IMR-90 (cell line): Measurements from ENCODE around the gene MYT1. TPM values are rescaled to one million over a fixed set of nuclear protein-coding genes. Genes with fewer than 3 reads are reported as not detected.

Experiments
- ATAC-seq: fragments of 200-7000 bp; cut with Tn5 transposase; 2 replicates; pipeline ENCODE4 v1.9.1; 2020; ENCODE audit warnings: low read depth, mild to moderate bottlenecking, moderate library complexity
- Bru-seq: library from RNA; stranded (reverse); fragments of 400-500 nt; gene quantifications from one replicate; lab custom pipeline; 2021; lab: Mats Ljungman, UMichigan
- BruChase-seq, 2 experiments: library from RNA; stranded (reverse); fragments of 400-500 nt; gene quantifications; one replicate each; lab custom pipeline; 2021; lab: Mats Ljungman, UMichigan
- BruUV-seq: library from RNA; stranded (reverse); fragments of 400-500 nt; replicated peaks from 2 replicates; lab custom pipeline; 2021; lab: Mats Ljungman, UMichigan
- CTCF ChIA-PET: fragments of 300-600 bp; formaldehyde crosslinking; extraction: SDS; loops from one replicate; lab custom pipeline; 2021; ENCODE audit warnings: antibody characterized with exemption; lab: Yijun Ruan, JAX
- POLR2A ChIA-PET: fragments of 300-600 bp; sonication (Branson Sonifier 250); formaldehyde crosslinking; loops from one replicate; lab custom pipeline; 2022; ENCODE audit warnings: antibody characterized with exemption; ENCODE audit not compliant: unreplicated experiment; lab: Charles Lee
- DNase-seq: peaks from one replicate; pipeline ENCODE4 v3.0.0; 2013
- H2AFZ ChIP-seq: replicated peaks from 2 replicates; pipeline ENCODE3; 2013; ENCODE audit warnings: low read length, mild to moderate bottlenecking; ENCODE audit not compliant: poor library complexity
- H2AK5ac ChIP-seq: 2 replicates; pipeline ENCODE4 v1.6.1; 2013; ENCODE audit warnings: low read depth, low read length, inconsistent platforms
- H2AK9ac ChIP-seq: replicated peaks from 2 replicates; pipeline ENCODE3; 2013; ENCODE audit warnings: mild to moderate bottlenecking, low read depth, low read length, moderate library complexity; ENCODE audit not compliant: poor library complexity
- H2BK120ac ChIP-seq: 2 replicates; pipeline ENCODE4 v1.6.1; 2013; ENCODE audit warnings: low read depth, low read length, inconsistent platforms
- H2BK15ac ChIP-seq: 3 replicates; pipeline ENCODE4 v1.6.1; 2013; ENCODE audit warnings: low read depth, low read length, inconsistent platforms
- H2BK20ac ChIP-seq: 2 replicates; pipeline ENCODE4 v1.6.1; 2013; ENCODE audit warnings: low read depth, mild to moderate bottlenecking, inconsistent platforms, low read length, moderate library complexity
- H2BK5ac ChIP-seq: 2 replicates; pipeline ENCODE4 v1.6.1; 2013; ENCODE audit warnings: mild to moderate bottlenecking, low read depth, low read length, inconsistent platforms; ENCODE audit not compliant: poor library complexity, severe bottlenecking
- H3K14ac ChIP-seq: replicated peaks from 2 replicates; pipeline ENCODE4 v1.6.1; 2013; ENCODE audit warnings: low read depth, low read length, inconsistent platforms
- H3K18ac ChIP-seq: 2 replicates; pipeline ENCODE4 v1.6.1; 2013; ENCODE audit warnings: low read depth, low read length, control low read depth
- H3K23ac ChIP-seq: 2 replicates; pipeline ENCODE4 v1.6.1; 2013; ENCODE audit warnings: low read depth, low read length, inconsistent platforms
- H3K27ac ChIP-seq: 2 replicates; pipeline ENCODE4 v1.5.1; 2013; ENCODE audit warnings: mild to moderate bottlenecking, control low read depth, low read length; ENCODE audit not compliant: insufficient read depth
- H3K27me3 ChIP-seq: 2 replicates; pipeline ENCODE4 v1.6.1; 2013; ENCODE audit warnings: low read length; ENCODE audit not compliant: control insufficient read depth, insufficient read depth
- H3K36me3 ChIP-seq: 2 replicates; pipeline ENCODE4 v1.6.1; 2013; ENCODE audit warnings: low read length, mixed read lengths; ENCODE audit not compliant: control insufficient read depth, insufficient read depth
- H3K4ac ChIP-seq: 2 replicates; pipeline ENCODE4 v1.6.1; 2013; ENCODE audit warnings: low read depth, low read length, inconsistent platforms
- H3K4me1 ChIP-seq: 2 replicates; pipeline ENCODE4 v1.6.1; 2013; ENCODE audit warnings: low read length, mixed read lengths; ENCODE audit not compliant: control insufficient read depth, insufficient read depth
- H3K4me2 ChIP-seq: 2 replicates; pipeline ENCODE4 v1.6.1; 2013; ENCODE audit warnings: low read depth, mild to moderate bottlenecking, control low read depth, low read length, moderate library complexity
- H3K4me3 ChIP-seq: 2 replicates; pipeline ENCODE4 v1.5.1; 2013; ENCODE audit warnings: low read depth, mild to moderate bottlenecking, control low read depth, low read length, moderate library complexity; ENCODE audit not compliant: insufficient read depth
- H3K56ac ChIP-seq: 2 replicates; pipeline ENCODE4 v1.6.1; 2013; ENCODE audit warnings: low read length, inconsistent platforms; ENCODE audit not compliant: insufficient read depth; ENCODE audit errors: extremely low read depth
- H3K79me1 ChIP-seq, 2 experiments: 2 replicates each; pipeline ENCODE4 v1.6.1; 2013; ENCODE audit warnings: low read length in 2 of 2, inconsistent platforms in 1 of 2, low read depth in 1 of 2
- H3K9ac ChIP-seq: 2 replicates; pipeline ENCODE4 v1.6.1; 2013; ENCODE audit warnings: low read depth, low read length, control low read depth
- H3K9me1 ChIP-seq: 2 replicates; pipeline ENCODE4 v1.6.1; 2013; ENCODE audit warnings: low read length, inconsistent platforms; ENCODE audit not compliant: insufficient read depth
- H3K9me3 ChIP-seq: 2 replicates; pipeline ENCODE4 v1.6.1; 2013; ENCODE audit warnings: low read length; ENCODE audit not compliant: control insufficient read depth, insufficient read depth
- H4K20me1 ChIP-seq: 2 replicates; pipeline ENCODE4 v1.6.1; 2013; ENCODE audit warnings: low read length, inconsistent platforms; ENCODE audit not compliant: insufficient read depth
- H4K5ac ChIP-seq: 2 replicates; pipeline ENCODE4 v1.6.1; 2013; ENCODE audit warnings: mild to moderate bottlenecking, low read depth, low read length, control low read depth
- H4K8ac ChIP-seq, 2 experiments: 2 replicates each; pipeline ENCODE4 v1.6.1; 2013; ENCODE audit warnings: low read depth in 2 of 2, low read length in 2 of 2, control low read depth in 1 of 2, inconsistent platforms in 1 of 2
- H4K91ac ChIP-seq: 2 replicates; pipeline ENCODE4 v1.6.1; 2013; ENCODE audit warnings: low read depth, low read length, inconsistent platforms; ENCODE audit not compliant: insufficient read depth
- BHLHE40 ChIP-seq: fragments of 150-350 bp; IDR thresholded peaks from 2 replicates; pipeline ENCODE4 v1.6.1; 2016; ENCODE audit warnings: mild to moderate bottlenecking, low read depth, low read length
- CTCF ChIP-seq: conservative IDR thresholded peaks from 2 replicates; pipeline ENCODE4 v1.5.1; 2012; ENCODE audit warnings: mild to moderate bottlenecking, low read depth, low read length, improper control_type of control experiment
- MAFK ChIP-seq: IDR thresholded peaks from 2 replicates; pipeline ENCODE4 v1.6.1; 2012; ENCODE audit warnings: low read depth, low read length, improper control_type of control experiment
- MXI1 ChIP-seq: IDR thresholded peaks from 2 replicates; pipeline ENCODE4 v1.6.1; 2012; ENCODE audit warnings: low read depth, mild to moderate bottlenecking, low read length, moderate library complexity, borderline replicate concordance
- RFX5 ChIP-seq: IDR thresholded peaks from 2 replicates; pipeline ENCODE4 v1.8.0; 2012; ENCODE audit warnings: low read depth, mild to moderate bottlenecking, low read length, moderate library complexity
- SMC3 ChIP-seq: fragments of 150-350 bp; IDR thresholded peaks from 2 replicates; pipeline ENCODE4 v1.6.1; 2016; ENCODE audit warnings: low read depth, mild to moderate bottlenecking, antibody characterized with exemption, low read length, moderate library complexity
- USF2 ChIP-seq: fragments of 150-350 bp; IDR thresholded peaks from 2 replicates; pipeline ENCODE4 v1.6.1; 2017; ENCODE audit warnings: mild to moderate bottlenecking, antibody characterized with exemption, low read length, low read depth
- WGBS, 2 experiments: methylation state at CpG; one replicate each; pipeline versions ENCODE4 v1.1.5 to v1.1.7; 2013; ENCODE audit warnings: missing lambda C conversion rate in 2 of 2; ENCODE audit not compliant: insufficient read length in 1 of 2; ENCODE audit errors: extremely low coverage in 2 of 2; 5-methylcytosine and 5-hydroxymethylcytosine counted together
- dilution Hi-C: fragments of 300-500 bp; cut with HindIII; formaldehyde crosslinking; loops from one replicate; pipeline ENCODE4 v1.14.3; 2018; ENCODE audit warnings: low sequenced_read_pairs; ENCODE audit not compliant: unreplicated experiment
- in situ Hi-C: fragments of 300-500 bp; cut with MboI; formaldehyde crosslinking; loops from 3 replicates; pipeline ENCODE4 v1.14.3; 2019; ENCODE audit warnings: low sequenced_read_pairs, inconsistent platforms, mixed read lengths
- intact Hi-C: fragments of 100-400 bp; cut with micrococcal nuclease; formaldehyde crosslinking; loops from 2 replicates; pipeline ENCODE4 v1.10.0; 2022
- long read RNA-seq: library from polyadenylated mRNA; unstranded; transcript quantifications from one replicate; pipeline ENCODE4 v2.0.0, GENCODE V29; 2021; ENCODE audit not compliant: unreplicated experiment
- polyA plus RNA-seq, 3 experiments: library from polyadenylated mRNA; depleted of rRNA; stranded (reverse); fragments of >200 nt; gene quantifications; 2 replicates each; pipeline ENCODE4 v1.2.3, GENCODE V29; 2012; ENCODE audit warnings: low replicate concordance in 1 of 3
- total RNA-seq: library from RNA; depleted of rRNA; stranded (reverse); fragments of >200 nt; gene quantifications from 2 replicates; pipeline ENCODE4 v1.2.3, GENCODE V29; 2012; rRNA removed

The MYT1 gene
- total RNA-seq, result not detected in 2 replicates
- not detected in 2 replicates for polyA plus RNA-seq (2012; rRNA removed)
- not detected in 2 replicates for polyA plus RNA-seq (2012; cell fraction: cytosol; rRNA removed)
- polyA plus RNA-seq (2012; cell fraction: nucleus; rRNA removed; ENCODE audit: low replicate concordance), result not detected in 2 replicates
- Bru-seq, nascent RNA, result percentile 3 among the genes with signal in this experiment
- BruChase-seq, experiment 1, labeled RNA remaining after a 6-hour chase, result percentile 3 among the genes with signal in this experiment
- BruChase-seq, experiment 2, labeled RNA remaining after a 2-hour chase, result percentile 2 among the genes with signal in this experiment
- long read RNA-seq, result 0 reads

GRCh38 chr20:64164123-64164836 is at the start of gene MYT1:
Gene MYT1 (plus strand): TSS chr20:64164452. CDS start chr20:64198862, 34,410 bp downstream.
- TF ChIP-seq USF2 (no peak), CTCF (no peak), BHLHE40 (no peak), MAFK (no peak), SMC3 (no peak), MXI1 (no peak), RFX5 (no peak)

More at GRCh38 chr20:64164123-64164836, at the start of gene MYT1:
- Histone ChIP-seq H2BK120ac (no peak within 1 kb of the TSS), H4K5ac (no peak within 1 kb of the TSS), H3K18ac (no peak within 1 kb of the TSS), H3K23ac (no peak within 1 kb of the TSS), H3K36me3 (no peaks in the 10 kb centered on the region), H3K9ac (no peak within 1 kb of the TSS), H2BK5ac (no peak within 1 kb of the TSS), H4K8ac (no peak within 1 kb of the TSS), H3K4me2 (no peak within 1 kb of the TSS), H3K79me1 (no peaks in the 10 kb centered on the region), H3K56ac (no peak within 1 kb of the TSS), H4K20me1 (no peaks in the 10 kb centered on the region; the same call in 1 of the 2 replicates), H3K4me3 (no peak within 1 kb of the TSS), H4K91ac (no peak within 1 kb of the TSS), H3K4me1 (no peaks in the 10 kb centered on the region), H2AK5ac (no peak within 1 kb of the TSS), H3K9me3 (no peaks in the 10 kb centered on the region; the same call in 1 of the 2 replicates), H3K14ac (no peak within 1 kb of the TSS), H3K27me3 (peaks cover 81% of the 10 kb centered on the region), H3K9me1 (no peaks in the 10 kb centered on the region), H2BK15ac (no peak within 1 kb of the TSS), H2BK20ac (no peak within 1 kb of the TSS), H2AFZ (no peak within 1 kb of the TSS), H2AK9ac (no peak within 1 kb of the TSS), H3K27ac (no peak within 1 kb of the TSS), H3K4ac (no peak within 1 kb of the TSS)
- in situ Hi-C loops (no loop called here), intact Hi-C loops (no loop called here), dilution Hi-C loops (no loop called here)
- WGBS, 2 experiments, result 60% methylated on average over 1 of the region's 21 CpGs; no CpG with 5 or more reads in 1 of the 2 experiments
- no peak for DNase-seq
- BruUV-seq, result no TSS peak
- no peak for ATAC-seq
- ChIA-PET POLR2A (no interaction called here), CTCF (no interaction called here)
